Stimulated activated CD8-positive, alpha-beta memory T cell treated with anti-CD3 and anti-CD28 coated beads, Interleukin-15, amount 100 ng/mL, for 1 hour (primary cell): ENCODE data around the gene PTGR3.

Experiments used
- DNase-seq: peaks from one replicate; pipeline ENCODE4 v3.0.0-alpha.2; 2020; ENCODE audit warnings: low read depth

PTGR3 gene, protein sequence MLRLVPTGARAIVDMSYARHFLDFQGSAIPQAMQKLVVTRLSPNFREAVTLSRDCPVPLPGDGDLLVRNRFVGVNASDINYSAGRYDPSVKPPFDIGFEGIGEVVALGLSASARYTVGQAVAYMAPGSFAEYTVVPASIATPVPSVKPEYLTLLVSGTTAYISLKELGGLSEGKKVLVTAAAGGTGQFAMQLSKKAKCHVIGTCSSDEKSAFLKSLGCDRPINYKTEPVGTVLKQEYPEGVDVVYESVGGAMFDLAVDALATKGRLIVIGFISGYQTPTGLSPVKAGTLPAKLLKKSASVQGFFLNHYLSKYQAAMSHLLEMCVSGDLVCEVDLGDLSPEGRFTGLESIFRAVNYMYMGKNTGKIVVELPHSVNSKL

DNA sequence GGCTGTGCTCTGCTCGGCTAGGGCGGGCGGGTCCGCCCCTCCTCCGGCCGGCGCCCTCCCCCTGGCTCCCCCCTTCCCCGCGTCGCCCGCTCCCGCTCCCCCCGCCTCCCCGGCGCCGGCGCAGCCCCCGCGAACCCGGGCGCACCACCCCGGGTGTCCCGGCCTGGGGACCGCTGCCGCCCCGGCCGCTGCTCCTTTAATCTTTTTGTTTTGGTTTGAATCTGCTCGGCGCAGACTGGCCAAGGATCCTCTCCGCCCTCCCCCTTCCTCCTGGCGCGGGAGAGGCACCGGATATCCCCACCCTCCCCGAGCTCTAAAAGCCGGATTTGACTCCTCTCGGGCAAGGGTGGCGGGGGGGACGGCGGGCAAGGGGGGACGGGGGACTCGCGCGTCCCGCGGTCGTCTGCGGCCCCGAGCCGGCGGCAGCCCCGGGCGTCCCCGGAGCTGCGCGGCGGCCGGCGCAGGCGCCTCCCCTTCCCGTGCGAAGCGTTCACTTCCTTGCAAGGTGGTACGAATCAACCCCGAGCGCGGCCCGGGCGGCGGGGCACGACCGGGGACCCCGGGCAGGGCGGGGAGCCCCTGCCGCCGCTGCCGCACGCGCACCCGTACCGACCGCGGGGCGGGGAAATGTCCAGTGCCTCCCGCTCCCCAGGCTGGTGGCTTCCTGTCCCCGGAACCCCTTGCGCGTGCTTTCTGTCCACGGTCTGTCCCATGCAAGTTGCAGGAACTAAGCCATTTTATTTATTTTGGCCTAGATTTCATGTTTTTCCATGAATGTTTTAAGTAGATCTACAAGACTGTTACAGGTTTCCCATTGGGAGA, at the start of gene PTGR3:
PTGR3 (minus strand) TSS at position 11 of the 822 bp plus-strand sequence. CDS start 81 bp downstream, outside the sequence.
- peak; percentile 44 for DNase-seq

DNA sequence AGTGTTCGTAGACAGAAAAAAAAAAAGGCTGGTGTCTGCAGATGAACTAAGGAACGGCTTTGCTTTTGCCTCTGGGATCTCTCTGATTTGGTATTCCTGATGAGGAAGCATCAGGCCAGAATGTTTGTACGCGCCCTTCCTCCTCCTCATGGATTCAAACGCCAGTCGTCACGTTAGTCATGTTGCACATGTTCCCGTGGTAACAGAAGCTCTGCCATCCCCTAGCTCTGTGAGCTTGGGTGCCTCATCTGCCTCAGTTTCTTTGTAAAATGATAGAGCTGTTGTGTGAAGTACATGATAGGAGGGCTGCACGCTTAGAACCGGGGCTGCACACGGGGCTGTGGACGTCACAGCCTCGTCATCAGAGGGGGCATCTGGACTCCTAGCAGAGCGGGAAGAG, 48.7 kb upstream of the PTGR3 start:
- no peak for DNase-seq

DNA sequence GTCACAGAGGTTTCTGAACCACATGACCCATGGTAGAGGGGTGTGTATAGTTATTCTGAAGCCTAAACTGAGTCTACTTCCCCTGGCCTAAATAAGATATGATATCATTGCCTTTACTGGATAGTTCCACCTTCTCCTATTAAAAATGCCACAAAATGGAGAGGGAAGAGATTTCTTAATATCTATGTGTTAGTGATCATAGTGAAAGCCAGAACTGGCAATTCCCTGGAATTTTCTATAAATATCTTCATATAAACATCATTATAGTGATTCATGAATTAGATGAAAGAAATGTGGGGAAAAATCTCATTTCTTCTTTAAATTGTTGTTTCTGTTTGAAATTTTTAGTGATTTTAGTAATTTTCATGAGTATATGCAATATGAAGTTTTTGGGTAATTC, 47.4 kb upstream of the PTGR3 start:
- no peak for DNase-seq

DNA sequence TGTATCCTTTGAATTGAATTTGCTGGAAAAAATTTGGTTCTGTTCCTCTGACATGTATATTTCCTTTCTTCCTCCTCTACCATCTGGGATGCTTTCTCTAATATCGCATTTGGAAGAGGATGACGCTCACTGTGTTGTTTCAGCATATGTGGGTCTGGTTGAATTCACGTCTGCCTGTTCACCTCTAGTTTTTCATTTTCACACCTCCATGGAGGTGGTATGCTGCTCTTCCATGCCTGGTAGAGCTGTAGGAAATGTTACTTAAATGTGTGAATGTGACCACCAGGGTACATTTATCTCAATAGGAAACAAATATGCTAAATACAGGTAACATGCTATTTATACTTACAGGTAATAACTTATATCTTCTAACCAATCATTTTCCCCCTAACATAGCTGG, 46.2 kb upstream of the PTGR3 start:
- DNase-seq = no peak

DNA sequence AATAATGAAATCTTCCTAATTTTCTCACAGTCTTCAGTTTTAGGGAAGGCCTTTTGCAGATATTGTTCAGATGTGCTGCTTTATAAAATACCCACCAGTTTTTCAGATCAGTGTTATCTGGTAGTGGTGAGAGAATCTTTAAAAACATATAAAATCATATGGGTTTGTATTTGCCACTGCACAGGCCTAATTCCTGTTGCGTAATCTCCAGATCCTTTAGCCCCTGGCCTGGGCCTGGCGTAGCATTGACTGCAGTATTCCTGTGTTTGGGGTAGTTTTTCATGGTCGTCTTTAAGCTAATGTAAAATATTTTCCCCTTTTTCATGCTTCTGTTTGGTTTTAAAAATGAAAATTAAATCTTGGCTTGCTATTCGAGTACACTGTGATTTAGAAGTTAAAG, 44.8 kb upstream of the PTGR3 start:
- no peak for DNase-seq

DNA sequence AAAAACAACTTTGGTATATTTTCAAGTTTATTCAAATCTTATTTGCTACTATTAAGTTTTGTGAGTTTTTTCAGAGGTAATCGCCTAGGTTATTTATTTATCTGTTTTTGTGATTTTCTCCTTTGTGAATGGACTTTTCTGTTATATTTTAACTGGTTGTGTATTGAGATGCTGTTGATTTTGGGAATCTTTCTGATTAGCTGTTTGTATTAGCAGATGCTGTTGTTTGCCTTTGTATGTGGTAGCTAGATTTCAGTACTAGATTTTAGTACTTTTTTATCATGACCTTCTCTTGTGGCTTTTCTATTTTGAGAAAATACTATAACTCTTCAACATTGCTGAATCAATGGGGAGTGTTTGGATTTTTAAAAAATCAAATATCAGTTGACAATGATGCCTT, 44.1 kb upstream of the PTGR3 start:
- no peak for DNase-seq

DNA sequence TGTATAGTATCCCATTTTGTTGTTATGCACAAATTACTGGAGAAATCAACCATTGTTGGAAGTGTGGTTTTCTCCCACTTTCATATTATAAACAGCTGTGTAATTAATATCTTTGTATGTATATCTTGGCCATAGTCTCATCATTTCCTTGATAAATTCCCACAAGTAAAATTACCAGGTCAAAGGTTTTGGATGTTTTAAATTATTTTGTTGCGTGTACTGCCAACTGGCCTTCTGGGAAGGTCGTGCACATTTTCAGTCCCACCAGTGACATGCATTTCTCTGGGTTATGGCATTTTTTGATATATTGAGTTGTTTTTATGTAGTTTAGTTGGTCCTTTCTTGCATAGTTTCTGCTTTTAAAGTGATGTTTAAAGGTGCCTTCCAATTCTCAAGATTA, 43.2 kb upstream of the PTGR3 start:
- no peak for DNase-seq

DNA sequence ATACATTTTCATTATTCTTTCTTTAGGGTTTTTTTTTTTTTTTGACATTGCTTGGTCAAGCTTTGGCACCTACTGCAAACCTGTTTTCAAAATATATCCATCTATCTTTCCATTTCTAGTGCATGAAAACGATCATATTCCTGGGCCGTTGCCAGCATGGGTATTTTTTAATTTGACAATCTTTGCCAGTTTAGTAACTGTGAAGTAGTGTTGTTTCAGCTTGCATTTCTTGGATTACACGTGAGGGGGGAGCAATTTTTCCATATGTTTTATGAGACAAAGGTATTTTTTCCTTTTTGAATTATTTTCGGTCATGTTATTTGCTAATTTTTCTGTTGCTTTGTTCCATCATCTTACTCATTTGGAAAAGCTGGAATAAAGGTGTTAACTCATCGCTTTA, 42.5 kb upstream of the PTGR3 start:
- no peak for DNase-seq

DNA sequence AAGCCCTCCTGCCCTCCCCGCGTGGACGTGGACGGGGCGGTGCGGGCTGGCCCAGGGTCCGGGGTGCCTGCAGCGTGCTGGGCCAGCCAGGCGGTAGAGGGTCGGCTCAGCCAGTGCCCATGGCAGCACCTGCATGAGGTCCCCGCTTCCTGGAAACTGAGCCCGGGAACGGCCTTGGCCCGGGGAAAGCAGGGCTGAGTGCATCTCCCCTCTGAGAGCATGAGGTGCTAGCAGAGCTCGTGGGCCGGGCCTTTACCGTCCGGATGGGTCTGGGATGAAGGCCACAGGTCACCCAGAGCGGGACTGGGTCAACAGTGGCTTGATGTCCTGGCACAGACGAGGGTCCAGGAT, 41.5 kb upstream of the PTGR3 start:
- DNase-seq = no peak

DNA sequence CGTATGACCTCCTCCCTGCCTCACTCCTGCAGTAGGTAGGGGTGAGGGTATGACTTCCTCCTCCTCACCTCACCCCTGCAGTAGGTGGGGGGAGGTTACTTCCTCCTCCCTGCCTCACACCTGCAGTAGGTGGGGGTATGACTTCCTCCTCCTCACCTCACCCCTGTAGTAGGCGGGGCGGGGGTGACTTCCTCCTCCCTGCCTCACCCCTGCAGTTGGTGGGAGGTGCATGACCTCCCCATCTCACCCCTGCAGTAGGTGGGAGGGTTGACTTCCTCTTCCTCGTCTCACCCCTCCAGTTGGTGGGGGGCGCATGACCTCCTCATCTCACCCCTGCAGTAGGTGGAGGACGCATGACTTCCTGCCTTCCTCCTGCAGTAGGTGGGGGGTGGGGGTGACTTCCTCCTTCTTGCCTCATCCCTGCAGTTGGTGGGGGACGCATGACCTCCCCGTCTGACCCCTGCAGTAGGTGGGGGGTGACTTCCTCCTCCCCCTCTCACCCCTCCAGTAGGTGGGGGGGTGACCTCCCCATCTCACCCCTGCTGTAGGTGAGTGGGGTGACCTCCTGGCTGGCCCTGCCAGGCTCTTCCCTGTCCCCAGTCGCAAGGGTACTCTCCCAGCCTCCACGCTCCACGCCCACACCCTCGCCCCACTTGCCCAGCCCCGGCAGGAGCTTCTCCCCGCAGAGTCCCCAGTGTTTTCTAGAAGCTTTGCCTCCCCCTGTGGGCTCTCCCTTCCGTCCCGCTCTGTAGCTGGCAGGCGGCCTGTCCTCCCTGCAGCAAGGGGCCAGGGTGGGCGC, 40.9 kb upstream of the PTGR3 start:
- no peak for DNase-seq

DNA sequence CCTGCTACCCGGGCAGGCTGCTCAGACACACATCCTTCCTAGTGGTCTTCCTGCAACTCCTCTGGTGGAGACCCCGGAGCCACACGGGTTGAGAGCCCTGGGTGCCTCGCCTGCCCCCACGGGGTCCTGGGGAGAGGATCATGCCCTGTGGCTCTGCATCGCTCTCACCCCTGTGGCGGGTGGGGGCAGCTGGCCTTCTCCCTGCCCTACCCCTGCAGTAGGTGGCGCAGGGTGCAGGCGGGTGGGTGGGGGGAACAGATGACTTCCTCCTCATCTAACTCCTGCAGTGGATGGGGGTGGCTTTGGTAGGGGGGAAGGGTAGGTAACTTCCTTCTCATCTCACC, 40.2 kb upstream of the PTGR3 start:
- DNase-seq = no peak

DNA sequence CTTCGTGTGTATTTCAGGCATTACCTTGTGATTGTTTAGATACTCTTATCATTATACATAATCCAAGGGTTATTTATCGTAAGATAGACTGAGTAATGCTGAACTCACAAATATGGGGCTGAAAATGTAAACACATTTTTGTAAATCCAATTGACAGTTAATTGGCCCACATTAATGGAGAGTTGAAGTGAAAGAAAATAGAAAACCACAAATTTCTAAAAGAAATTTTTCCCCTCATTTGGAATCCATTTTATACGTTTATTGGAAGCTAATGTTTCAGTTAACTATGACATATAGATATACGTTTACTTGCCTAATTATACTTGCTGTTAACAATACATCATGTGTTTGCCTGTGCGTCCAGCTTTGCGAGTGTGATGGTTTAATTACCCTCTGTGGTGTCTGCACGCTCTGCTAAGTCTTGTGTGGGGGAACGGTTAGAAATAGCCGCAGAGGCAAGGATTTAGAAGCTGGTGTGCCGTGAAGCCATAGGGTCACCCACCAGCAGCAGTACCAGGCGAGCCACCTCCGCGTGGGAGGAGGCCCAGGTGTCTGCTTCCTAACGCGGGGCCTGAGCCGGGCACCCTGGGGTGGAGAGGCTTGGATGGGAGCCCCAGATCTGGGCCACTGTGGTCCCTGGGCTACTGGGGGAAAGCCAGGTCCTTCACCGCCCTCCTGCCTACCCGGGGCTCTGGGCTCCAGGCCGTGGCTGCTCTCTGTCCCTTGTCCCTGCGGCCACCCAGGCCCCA, 39.7 kb upstream of the PTGR3 start:
- DNase-seq = no peak

DNA sequence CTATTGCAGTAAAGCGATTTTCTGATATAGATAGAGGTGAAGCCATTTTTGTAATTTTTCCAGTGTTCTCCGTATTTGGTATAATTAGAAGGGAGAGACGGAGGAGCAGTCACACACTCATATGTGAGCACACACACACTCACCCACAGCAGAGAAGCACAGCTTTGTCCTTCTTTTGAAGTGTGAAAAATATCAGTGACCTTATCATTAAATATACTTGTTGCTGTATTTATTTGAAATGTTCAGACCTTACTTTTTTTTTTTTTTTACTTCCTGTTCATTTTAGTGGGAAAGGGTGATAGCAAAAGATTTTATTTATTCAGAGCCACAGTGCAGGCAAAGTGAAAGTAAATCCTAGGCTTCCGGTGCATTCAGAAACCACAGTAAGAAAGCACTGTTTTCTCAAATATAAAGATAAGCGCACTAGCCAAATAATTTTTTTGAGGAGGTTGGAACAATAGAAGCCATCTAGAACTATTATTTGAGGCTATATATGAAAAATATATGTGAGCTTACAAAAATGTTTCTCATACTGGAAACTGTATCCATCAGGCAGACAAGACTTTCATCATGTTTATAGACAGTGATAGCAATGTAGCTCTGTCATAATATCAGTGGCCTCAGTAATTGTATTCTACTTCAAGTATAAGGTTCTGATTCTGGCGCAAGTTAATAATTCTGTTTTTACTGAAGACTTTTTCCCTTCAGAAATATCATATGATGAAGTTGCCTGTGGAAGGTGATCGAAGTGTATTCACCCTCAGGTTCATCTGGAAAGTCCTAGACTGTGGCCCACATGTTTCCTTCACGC, 38.9 kb upstream of the PTGR3 start:
- DNase-seq = no peak

DNA sequence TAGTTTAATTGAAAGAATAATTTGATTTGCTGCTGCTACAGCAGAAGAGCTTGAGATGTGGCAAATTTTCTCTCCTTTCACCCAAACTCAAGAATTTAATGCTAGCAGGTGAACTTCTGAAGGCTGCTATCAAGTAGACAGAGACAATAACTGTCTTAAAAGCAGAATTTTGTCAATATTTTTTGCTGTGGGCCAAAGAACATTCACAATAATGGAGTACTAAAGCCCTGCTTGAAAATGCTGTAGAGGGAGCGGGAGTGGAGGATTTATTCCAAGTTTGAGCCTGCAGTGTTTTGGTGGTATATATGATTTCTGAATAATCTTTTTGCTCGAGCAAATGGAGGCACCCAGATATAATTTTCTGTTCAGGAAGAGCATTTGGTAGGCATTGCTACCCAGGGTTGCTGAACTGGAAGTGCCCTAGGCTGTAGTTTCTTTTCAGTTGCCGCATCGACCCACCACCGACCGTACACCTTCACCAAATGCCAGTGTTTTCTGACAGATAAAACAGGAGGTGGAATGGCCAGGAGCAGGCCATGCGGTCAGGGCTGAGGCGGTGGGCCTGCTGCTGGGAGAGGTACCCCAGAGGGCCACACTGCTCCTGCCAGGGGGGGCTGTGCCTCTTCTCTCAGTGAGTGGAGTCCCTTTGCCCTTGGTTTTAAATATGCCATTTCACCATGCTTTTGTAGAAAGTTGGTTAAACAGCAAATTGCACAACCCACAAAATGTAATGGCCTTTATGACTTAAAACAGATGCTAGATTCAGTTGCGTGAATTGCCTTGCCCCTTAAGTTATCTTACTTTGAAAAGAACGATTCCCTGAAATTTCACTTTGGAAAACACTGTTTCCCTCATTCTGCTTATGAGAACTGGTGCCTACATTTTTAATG, 38.0 kb upstream of the PTGR3 start:
- DNase-seq = no peak

DNA sequence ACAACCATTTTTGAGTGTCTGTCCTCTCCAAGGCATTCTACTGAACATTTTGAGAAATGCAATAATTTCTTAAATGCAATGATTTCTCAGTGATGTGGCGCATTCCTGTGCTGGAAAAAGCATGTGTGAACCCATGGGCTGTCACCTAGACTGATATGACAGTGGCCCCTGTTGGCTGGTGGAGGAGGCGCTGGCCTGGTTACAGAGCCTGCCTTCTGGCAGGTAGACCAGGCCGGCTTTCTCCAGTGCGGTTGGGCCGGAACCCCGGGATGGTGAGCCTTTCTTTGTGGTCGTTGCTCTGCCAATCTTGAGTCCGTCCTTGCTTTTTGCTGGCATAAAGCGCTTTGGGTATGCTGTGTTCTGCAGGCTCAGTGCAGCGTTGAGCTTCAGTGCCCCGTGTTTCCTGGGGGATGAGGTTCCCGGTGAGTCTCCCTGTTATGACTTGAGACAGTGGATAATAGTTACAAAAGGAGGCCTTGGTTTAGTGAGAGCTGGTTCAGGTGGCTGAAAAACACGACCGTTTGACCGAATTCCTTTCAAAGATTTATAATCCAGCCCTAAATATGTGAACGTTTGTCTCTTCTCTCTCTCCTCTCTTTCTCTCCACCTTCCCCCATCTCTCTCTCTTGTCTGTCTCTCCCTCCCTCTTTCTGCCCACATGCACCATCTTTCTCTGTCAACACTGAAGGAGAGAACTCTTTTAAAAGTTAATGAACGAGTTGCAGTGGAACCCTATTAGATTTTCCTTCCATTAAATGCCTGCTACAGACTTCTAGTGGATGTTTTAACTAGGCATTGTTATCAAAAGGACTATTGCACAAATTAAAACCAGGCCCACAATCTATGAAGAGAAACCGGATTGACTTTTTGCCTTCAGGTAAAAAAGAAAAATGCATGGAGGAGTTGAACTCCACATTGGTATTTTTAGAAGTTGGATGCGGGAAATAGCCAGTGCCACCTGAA, 35.7 kb upstream of the PTGR3 start:
- no peak for DNase-seq

DNA sequence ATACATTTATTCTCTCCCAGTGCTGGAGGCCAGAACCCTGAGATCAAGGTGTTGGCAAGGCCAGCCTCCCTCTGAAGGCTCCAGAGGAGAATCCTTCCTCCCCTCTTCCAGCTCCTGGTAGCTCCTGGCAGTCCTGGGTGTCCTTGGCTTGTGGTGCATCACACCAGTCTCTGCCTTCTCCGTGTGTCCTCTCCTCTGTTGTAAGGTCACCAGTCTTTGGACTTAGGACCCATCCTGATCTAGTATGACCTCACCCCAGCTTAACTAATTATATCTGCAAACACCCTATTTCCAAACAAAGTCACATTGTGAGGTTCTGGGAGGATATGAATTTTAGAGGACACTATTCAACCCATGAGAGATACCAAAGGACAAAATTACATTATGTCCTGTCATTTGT, 32.8 kb upstream of the PTGR3 start:
- DNase-seq = no peak

DNA sequence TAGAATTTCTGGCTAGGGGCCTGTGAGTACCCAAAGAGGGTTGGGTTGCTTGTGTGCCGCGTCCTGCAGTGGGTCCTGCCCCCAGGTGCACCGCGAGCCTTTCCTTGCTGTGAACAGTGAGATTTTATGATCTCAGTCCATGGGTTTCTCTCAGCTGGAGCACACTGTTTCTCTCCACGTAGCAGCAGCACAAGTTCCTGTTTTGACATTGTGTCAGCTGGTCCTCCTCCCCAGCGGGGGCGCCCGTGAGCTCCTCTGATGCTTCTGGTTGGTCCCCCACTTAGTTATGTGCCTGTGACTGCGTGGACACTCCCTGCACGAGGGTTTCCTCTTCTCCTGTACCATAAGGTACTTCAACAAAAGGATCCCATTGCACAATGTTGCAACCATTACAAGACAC, 31.5 kb upstream of the PTGR3 start:
- no peak for DNase-seq

DNA sequence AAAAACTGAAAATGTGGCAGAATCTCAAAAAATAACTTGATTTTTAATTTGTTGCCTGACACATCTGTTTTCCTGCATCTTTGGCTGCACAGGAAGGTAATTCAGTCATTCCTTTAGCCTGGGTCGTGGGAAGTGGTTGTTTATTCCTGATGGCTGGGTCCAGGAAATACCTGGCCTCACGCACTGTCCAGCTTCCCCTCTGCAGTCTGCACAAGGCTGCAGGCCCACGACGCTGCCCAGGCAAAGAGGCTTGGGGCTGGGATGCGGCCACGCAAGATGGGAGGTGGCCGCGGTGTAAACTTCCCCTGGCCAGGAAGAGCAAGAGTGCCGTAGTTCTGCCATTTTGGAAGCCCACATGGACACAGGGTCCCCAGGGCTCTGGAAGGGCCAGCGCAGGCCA, 29.8 kb upstream of the PTGR3 start:
- DNase-seq = no peak

DNA sequence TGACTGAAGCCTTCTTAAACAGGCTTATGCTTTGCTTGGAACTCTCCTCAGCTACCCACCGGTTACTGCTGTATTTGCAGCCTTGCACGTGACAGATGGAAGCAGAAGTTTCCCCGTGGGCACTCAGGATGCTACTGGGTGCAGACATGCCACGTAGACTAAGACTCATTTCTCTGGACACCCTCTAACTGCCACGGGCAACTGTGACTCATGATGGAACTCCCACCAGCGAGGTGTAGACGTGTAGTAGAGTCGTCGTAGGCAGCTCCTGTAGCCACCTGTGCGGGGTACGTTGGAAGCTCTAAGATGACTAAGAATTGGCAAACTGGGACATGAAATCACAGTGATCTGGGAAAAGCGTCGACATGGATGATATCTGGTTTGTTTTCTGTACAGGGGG, 29.2 kb upstream of the PTGR3 start:
- no peak for DNase-seq
